HG02840 (cell line): Measurements from ENCODE around the gene MARK4.
"Not testable (repeated sequence)": the region's sequence is repeated elsewhere in the genome, so short reads cannot be mapped to it uniquely, and the experiment has no call there.

Source experiments
- ATAC-seq: cut with Tn5 transposase; IDR thresholded peaks from one replicate; pipeline ENCODE4 v1.9.1; 2021; ENCODE audit warnings: mild to moderate bottlenecking, moderate library complexity, moderate number of reproducible peaks; ENCODE audit not compliant: unreplicated experiment, low FRiP score

MARK4 gene

GRCh38 chr19:45269939-45270338 is 18.9 kb downstream of the MARK4 start:
- not testable (repeated sequence) for ATAC-seq

GRCh38 chr19:45271098-45271734 is 20.1 kb downstream of the MARK4 start:
- ATAC-seq, result no peak

DNA sequence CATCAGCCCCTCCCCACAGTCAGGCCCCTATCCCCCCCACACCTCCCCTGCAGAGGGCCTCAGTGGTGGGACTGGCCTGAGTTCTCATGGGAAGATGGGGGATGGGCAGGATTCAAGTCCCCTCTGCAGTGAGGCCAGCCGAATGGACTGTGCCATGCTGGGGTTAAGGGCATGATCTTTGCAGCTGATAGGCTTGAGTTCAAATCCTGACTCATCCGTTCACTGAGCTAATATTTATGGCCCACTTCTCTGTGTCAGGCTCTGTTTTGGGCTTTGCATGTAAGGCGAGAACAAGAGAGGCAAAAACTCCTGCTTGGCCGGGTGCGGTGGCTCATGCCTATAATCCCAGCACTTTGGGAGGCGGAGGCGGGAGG is 20.7 kb downstream of the MARK4 start:
- no peak for ATAC-seq

GRCh38 chr19:45273521-45273855 is 22.4 kb downstream of the MARK4 start:
- no peak for ATAC-seq

- no peak for ATAC-seq
These were observed 24.4 kb downstream of the MARK4 start for GRCh38 chr19:45275370-45275971.

- no peak for ATAC-seq
These were observed 25.2 kb downstream of the MARK4 start for GRCh38 chr19:45276284-45276687.

DNA sequence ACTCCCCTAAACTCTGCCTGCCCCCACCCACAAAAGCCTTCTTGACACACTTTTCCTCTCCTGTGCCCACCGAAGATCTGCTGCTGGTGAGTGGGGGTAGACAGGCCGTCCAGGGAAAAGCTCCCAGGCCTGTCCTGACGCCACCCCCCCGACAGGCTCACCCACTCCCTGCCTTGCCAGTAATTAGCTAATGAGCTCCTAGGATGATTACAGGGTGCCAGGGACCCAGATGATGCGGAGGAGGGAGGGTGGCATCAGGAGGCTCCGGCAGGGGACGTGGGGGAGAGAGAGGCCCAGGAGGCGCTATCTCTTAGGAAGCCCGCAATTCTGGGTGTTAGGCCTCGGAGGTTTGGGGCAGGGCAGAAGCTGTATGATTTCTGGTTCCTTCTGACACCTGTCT is 27.0 kb downstream of the MARK4 start:
- no peak for ATAC-seq

- ATAC-seq, result no peak
These were observed 28.6 kb downstream of the MARK4 start for GRCh38 chr19:45279587-45280192.

GRCh38 chr19:45280471-45280961 is 29.4 kb downstream of the MARK4 start:
- no peak for ATAC-seq

GRCh38 chr19:45283443-45284033 is 32.5 kb downstream of the MARK4 start:
- no peak for ATAC-seq

DNA sequence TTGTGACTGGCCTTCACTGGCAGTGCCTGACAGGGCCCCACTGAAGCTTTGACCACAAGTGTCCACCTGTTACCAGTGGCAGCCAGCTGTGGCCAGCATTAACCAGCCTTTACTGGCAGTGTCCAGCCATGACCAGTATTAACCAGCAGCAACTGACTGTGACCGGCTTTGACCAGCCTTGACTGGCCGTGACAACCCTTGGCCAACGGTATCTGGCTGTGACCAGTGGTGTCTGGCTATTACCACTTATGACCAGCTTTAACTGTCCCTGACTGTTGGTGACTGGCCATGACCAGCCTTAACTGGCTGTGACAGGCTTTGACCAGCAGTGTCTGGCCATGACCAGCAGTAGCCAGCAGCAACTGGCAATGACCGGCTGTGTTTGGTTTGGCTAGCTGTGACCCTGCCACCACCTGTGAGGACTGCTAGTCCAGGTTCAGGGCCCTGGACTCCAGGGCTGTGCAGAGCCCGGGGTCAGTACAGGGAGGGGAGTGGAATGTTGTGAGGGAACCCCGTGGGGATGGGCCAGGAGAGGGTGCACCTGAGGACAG is 39.4 kb downstream of the MARK4 start:
- no peak for ATAC-seq

DNA sequence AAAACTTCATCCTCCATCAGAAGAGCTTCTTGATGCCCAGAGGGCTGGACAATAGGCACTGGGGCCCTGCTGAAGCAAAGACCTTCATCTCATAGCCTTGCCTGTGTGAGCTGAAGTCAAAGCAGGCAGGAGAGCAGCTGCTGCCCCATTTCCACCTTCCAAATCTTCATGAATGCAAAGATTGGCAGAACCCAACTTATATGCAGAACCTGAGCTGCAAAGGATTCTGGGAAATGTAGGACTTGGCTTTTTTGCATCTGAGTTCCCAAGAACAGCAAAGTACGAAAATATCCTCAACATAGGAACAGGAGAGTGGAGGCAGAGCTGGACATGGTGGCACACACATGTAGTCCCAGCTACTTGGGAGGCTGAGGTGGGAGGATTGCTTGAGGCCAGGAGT is 40.8 kb downstream of the MARK4 start:
- no peak for ATAC-seq

- ATAC-seq, result no peak
These were observed 42.6 kb downstream of the MARK4 start for GRCh38 chr19:45293682-45294081.

- ATAC-seq, result no peak
These were observed 43.4 kb downstream of the MARK4 start for GRCh38 chr19:45294291-45295029.

GRCh38 chr19:45295873-45296272 is 44.8 kb downstream of the MARK4 start:
- no peak for ATAC-seq

- ATAC-seq, result no peak
These were observed 45.3 kb downstream of the MARK4 start for GRCh38 chr19:45296355-45296754.

- ATAC-seq, result no peak
These were observed 46.6 kb downstream of the MARK4 start for GRCh38 chr19:45297674-45298073.

GRCh38 chr19:45298264-45298663 is 47.2 kb downstream of the MARK4 start:
- no peak for ATAC-seq

DNA sequence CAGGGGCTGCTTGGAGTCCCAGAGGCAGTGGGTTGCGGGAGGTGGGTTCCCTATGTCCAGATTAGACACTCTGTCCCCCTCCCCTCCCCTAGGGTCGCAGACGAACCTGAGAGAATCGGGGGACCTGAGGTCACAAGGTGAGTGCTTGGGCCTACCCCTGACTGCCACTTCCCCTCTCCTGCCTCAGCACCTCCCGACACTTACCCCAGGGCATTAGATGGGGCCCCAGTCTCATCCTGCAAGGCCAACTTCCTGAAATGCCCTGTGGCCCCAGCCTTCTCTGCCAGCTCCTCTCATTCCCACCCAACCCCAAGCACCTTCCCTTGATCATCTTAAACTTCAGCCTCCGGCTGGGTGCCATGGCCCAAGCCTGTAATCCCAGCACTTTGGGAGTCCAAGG is 48.6 kb downstream of the MARK4 start:
- ATAC-seq, result no peak

DNA sequence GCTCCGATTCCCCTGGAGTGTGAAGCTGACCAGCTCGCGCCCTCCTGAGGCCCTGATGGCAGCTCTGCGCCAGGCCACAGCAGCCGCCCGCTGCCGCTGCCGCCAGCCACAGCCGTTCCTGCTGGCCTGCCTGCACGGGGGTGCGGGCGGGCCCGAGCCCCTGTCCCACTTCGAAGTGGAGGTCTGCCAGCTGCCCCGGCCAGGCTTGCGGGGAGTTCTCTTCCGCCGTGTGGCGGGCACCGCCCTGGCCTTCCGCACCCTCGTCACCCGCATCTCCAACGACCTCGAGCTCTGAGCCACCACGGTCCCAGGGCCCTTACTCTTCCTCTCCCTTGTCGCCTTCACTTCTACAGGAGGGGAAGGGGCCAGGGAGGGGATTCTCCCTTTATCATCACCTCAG is 51.3 kb downstream of the MARK4 start:
- ATAC-seq, result no peak
